IMR-90 (cell line): Measurements from ENCODE around the gene APOH. TPM values are rescaled to one million over a fixed set of nuclear protein-coding genes. Genes with fewer than 3 reads are reported as not detected.

Source experiments
- ATAC-seq: fragments of 200-7000 bp; cut with Tn5 transposase; 2 replicates; pipeline ENCODE4 v1.9.1; 2020; ENCODE audit warnings: low read depth, mild to moderate bottlenecking, moderate library complexity
- BruUV-seq: library from RNA; stranded (reverse); fragments of 400-500 nt; replicated peaks from 2 replicates; lab custom pipeline; 2021; lab: Mats Ljungman, UMichigan
- CTCF ChIA-PET: fragments of 300-600 bp; formaldehyde crosslinking; extraction: SDS; loops from one replicate; lab custom pipeline; 2021; ENCODE audit warnings: antibody characterized with exemption; lab: Yijun Ruan, JAX
- POLR2A ChIA-PET: fragments of 300-600 bp; sonication (Branson Sonifier 250); formaldehyde crosslinking; loops from one replicate; lab custom pipeline; 2022; ENCODE audit warnings: antibody characterized with exemption; ENCODE audit not compliant: unreplicated experiment; lab: Charles Lee
- DNase-seq: peaks from one replicate; pipeline ENCODE4 v3.0.0; 2013
- H2AFZ ChIP-seq: replicated peaks from 2 replicates; pipeline ENCODE3; 2013; ENCODE audit warnings: low read length, mild to moderate bottlenecking; ENCODE audit not compliant: poor library complexity
- H2AK5ac ChIP-seq: 2 replicates; pipeline ENCODE4 v1.6.1; 2013; ENCODE audit warnings: low read depth, low read length, inconsistent platforms
- H2AK9ac ChIP-seq: replicated peaks from 2 replicates; pipeline ENCODE3; 2013; ENCODE audit warnings: mild to moderate bottlenecking, low read depth, low read length, moderate library complexity; ENCODE audit not compliant: poor library complexity
- H2BK120ac ChIP-seq: 2 replicates; pipeline ENCODE4 v1.6.1; 2013; ENCODE audit warnings: low read depth, low read length, inconsistent platforms
- H2BK15ac ChIP-seq: 3 replicates; pipeline ENCODE4 v1.6.1; 2013; ENCODE audit warnings: low read depth, low read length, inconsistent platforms
- H2BK20ac ChIP-seq: 2 replicates; pipeline ENCODE4 v1.6.1; 2013; ENCODE audit warnings: low read depth, mild to moderate bottlenecking, inconsistent platforms, low read length, moderate library complexity
- H2BK5ac ChIP-seq: 2 replicates; pipeline ENCODE4 v1.6.1; 2013; ENCODE audit warnings: mild to moderate bottlenecking, low read depth, low read length, inconsistent platforms; ENCODE audit not compliant: poor library complexity, severe bottlenecking
- H3K14ac ChIP-seq: replicated peaks from 2 replicates; pipeline ENCODE4 v1.6.1; 2013; ENCODE audit warnings: low read depth, low read length, inconsistent platforms
- H3K18ac ChIP-seq: 2 replicates; pipeline ENCODE4 v1.6.1; 2013; ENCODE audit warnings: low read depth, low read length, control low read depth
- H3K23ac ChIP-seq: 2 replicates; pipeline ENCODE4 v1.6.1; 2013; ENCODE audit warnings: low read depth, low read length, inconsistent platforms
- H3K27ac ChIP-seq: 2 replicates; pipeline ENCODE4 v1.5.1; 2013; ENCODE audit warnings: mild to moderate bottlenecking, control low read depth, low read length; ENCODE audit not compliant: insufficient read depth
- H3K27me3 ChIP-seq: 2 replicates; pipeline ENCODE4 v1.6.1; 2013; ENCODE audit warnings: low read length; ENCODE audit not compliant: control insufficient read depth, insufficient read depth
- H3K36me3 ChIP-seq: 2 replicates; pipeline ENCODE4 v1.6.1; 2013; ENCODE audit warnings: low read length, mixed read lengths; ENCODE audit not compliant: control insufficient read depth, insufficient read depth
- H3K4ac ChIP-seq: 2 replicates; pipeline ENCODE4 v1.6.1; 2013; ENCODE audit warnings: low read depth, low read length, inconsistent platforms
- H3K4me1 ChIP-seq: 2 replicates; pipeline ENCODE4 v1.6.1; 2013; ENCODE audit warnings: low read length, mixed read lengths; ENCODE audit not compliant: control insufficient read depth, insufficient read depth
- H3K4me2 ChIP-seq: 2 replicates; pipeline ENCODE4 v1.6.1; 2013; ENCODE audit warnings: low read depth, mild to moderate bottlenecking, control low read depth, low read length, moderate library complexity
- H3K4me3 ChIP-seq: 2 replicates; pipeline ENCODE4 v1.5.1; 2013; ENCODE audit warnings: low read depth, mild to moderate bottlenecking, control low read depth, low read length, moderate library complexity; ENCODE audit not compliant: insufficient read depth
- H3K56ac ChIP-seq: 2 replicates; pipeline ENCODE4 v1.6.1; 2013; ENCODE audit warnings: low read length, inconsistent platforms; ENCODE audit not compliant: insufficient read depth; ENCODE audit errors: extremely low read depth
- H3K79me1 ChIP-seq, 2 experiments: 2 replicates each; pipeline ENCODE4 v1.6.1; 2013; ENCODE audit warnings: low read length in 2 of 2, inconsistent platforms in 1 of 2, low read depth in 1 of 2
- H3K9ac ChIP-seq: 2 replicates; pipeline ENCODE4 v1.6.1; 2013; ENCODE audit warnings: low read depth, low read length, control low read depth
- H3K9me1 ChIP-seq: 2 replicates; pipeline ENCODE4 v1.6.1; 2013; ENCODE audit warnings: low read length, inconsistent platforms; ENCODE audit not compliant: insufficient read depth
- H3K9me3 ChIP-seq: 2 replicates; pipeline ENCODE4 v1.6.1; 2013; ENCODE audit warnings: low read length; ENCODE audit not compliant: control insufficient read depth, insufficient read depth
- H4K20me1 ChIP-seq: 2 replicates; pipeline ENCODE4 v1.6.1; 2013; ENCODE audit warnings: low read length, inconsistent platforms; ENCODE audit not compliant: insufficient read depth
- H4K5ac ChIP-seq: 2 replicates; pipeline ENCODE4 v1.6.1; 2013; ENCODE audit warnings: mild to moderate bottlenecking, low read depth, low read length, control low read depth
- H4K8ac ChIP-seq, 2 experiments: 2 replicates each; pipeline ENCODE4 v1.6.1; 2013; ENCODE audit warnings: low read depth in 2 of 2, low read length in 2 of 2, control low read depth in 1 of 2, inconsistent platforms in 1 of 2
- H4K91ac ChIP-seq: 2 replicates; pipeline ENCODE4 v1.6.1; 2013; ENCODE audit warnings: low read depth, low read length, inconsistent platforms; ENCODE audit not compliant: insufficient read depth
- CEBPB ChIP-seq: IDR thresholded peaks from 2 replicates; pipeline ENCODE4 v1.6.1; 2012; ENCODE audit warnings: low read depth, low read length, improper control_type of control experiment
- CTCF ChIP-seq: conservative IDR thresholded peaks from 2 replicates; pipeline ENCODE4 v1.5.1; 2012; ENCODE audit warnings: mild to moderate bottlenecking, low read depth, low read length, improper control_type of control experiment
- ELK1 ChIP-seq: fragments of 150-350 bp; IDR thresholded peaks from 2 replicates; pipeline ENCODE4 v1.6.1; 2016; ENCODE audit warnings: low read depth, mild to moderate bottlenecking, low read length, moderate library complexity, borderline replicate concordance
- FOS ChIP-seq: fragments of 150-350 bp; IDR thresholded peaks from 2 replicates; pipeline ENCODE4 v1.6.1; 2016; ENCODE audit warnings: low read depth, low read length
- MAFK ChIP-seq: IDR thresholded peaks from 2 replicates; pipeline ENCODE4 v1.6.1; 2012; ENCODE audit warnings: low read depth, low read length, improper control_type of control experiment
- MAZ ChIP-seq: IDR thresholded peaks from 2 replicates; pipeline ENCODE4 v1.6.1; 2012; ENCODE audit warnings: low read depth, mild to moderate bottlenecking, low read length, improper control_type of control experiment, moderate library complexity, borderline replicate concordance
- MXI1 ChIP-seq: IDR thresholded peaks from 2 replicates; pipeline ENCODE4 v1.6.1; 2012; ENCODE audit warnings: low read depth, mild to moderate bottlenecking, low read length, moderate library complexity, borderline replicate concordance
- RCOR1 ChIP-seq: IDR thresholded peaks from 2 replicates; pipeline ENCODE4 v1.6.1; 2012; ENCODE audit warnings: mild to moderate bottlenecking, low read length, improper control_type of control experiment; ENCODE audit not compliant: insufficient replicate concordance
- WGBS, 2 experiments: methylation state at CpG; one replicate each; pipeline versions ENCODE4 v1.1.5 to v1.1.7; 2013; ENCODE audit warnings: missing lambda C conversion rate in 2 of 2; ENCODE audit not compliant: insufficient read length in 1 of 2; ENCODE audit errors: extremely low coverage in 2 of 2; 5-methylcytosine and 5-hydroxymethylcytosine counted together
- dilution Hi-C: fragments of 300-500 bp; cut with HindIII; formaldehyde crosslinking; loops from one replicate; pipeline ENCODE4 v1.14.3; 2018; ENCODE audit warnings: low sequenced_read_pairs; ENCODE audit not compliant: unreplicated experiment
- in situ Hi-C: fragments of 300-500 bp; cut with MboI; formaldehyde crosslinking; loops from 3 replicates; pipeline ENCODE4 v1.14.3; 2019; ENCODE audit warnings: low sequenced_read_pairs, inconsistent platforms, mixed read lengths
- intact Hi-C: fragments of 100-400 bp; cut with micrococcal nuclease; formaldehyde crosslinking; loops from 2 replicates; pipeline ENCODE4 v1.10.0; 2022
- polyA plus RNA-seq, 3 experiments: library from polyadenylated mRNA; depleted of rRNA; stranded (reverse); fragments of >200 nt; gene quantifications; 2 replicates each; pipeline ENCODE4 v1.2.3, GENCODE V29; 2012; ENCODE audit warnings: low replicate concordance in 1 of 3
- total RNA-seq: library from RNA; depleted of rRNA; stranded (reverse); fragments of >200 nt; gene quantifications from 2 replicates; pipeline ENCODE4 v1.2.3, GENCODE V29; 2012

The APOH gene
- total and polyA plus RNA-seq, 2 of the 4 experiments (the other 2 are of a cell fraction) = not detected

DNA sequence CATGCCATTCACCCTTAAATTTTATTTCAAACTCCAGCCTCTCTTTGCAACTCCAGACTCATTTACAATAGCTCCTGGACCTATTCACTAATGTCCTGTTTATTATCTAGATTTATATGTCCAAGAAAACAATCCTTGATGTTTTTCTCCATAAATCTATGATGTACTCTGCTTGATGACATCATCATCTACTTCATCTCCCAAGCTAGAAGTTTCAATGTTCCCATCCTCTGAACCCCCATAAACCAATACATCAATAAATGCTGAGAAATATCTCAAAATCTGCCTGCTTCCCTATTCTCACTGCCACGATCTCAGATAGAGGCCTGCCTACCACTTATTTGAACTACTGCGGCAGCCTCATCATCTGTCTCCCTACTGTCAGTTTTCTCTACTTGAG, 41.5 kb downstream of the APOH start:
- BruUV-seq = no TSS peak

More for the DNA sequence above, 41.5 kb downstream of the APOH start:
- Histone ChIP-seq H3K4me3 (no peak overlapping the region), H3K9me1 (no peaks in the 10 kb centered on the region), H2AFZ (no peak overlapping the region), H2BK5ac (no peak overlapping the region), H4K91ac (no peak overlapping the region), H3K9me3 (no peaks in the 10 kb centered on the region), H2AK5ac (no peak overlapping the region), H3K14ac (no peak overlapping the region), H2BK20ac (no peak overlapping the region), H4K20me1 (no peaks in the 10 kb centered on the region; the same call in 1 of the 2 replicates), H3K4me2 (no peak overlapping the region), H4K5ac (no peak overlapping the region), H3K79me1 (peaks cover 6 to 33% of the 10 kb centered on the region in 2 experiments), H2BK120ac (no peak overlapping the region), H3K23ac (no peak overlapping the region), H3K4me1 (peaks cover 7% of the 10 kb centered on the region), H3K18ac (no peak overlapping the region), H4K8ac (no peak overlapping the region), H3K27ac (no peak overlapping the region), H3K4ac (no peak overlapping the region), H3K9ac (no peak overlapping the region), H3K56ac (no peak overlapping the region), H2AK9ac (no peak overlapping the region), H3K27me3 (no peaks in the 10 kb centered on the region), H3K36me3 (no peaks in the 10 kb centered on the region), H2BK15ac (no peak overlapping the region)
- no peak for DNase-seq
- 76% methylated on average over 2 of the region's 2 CpGs; no CpG with 5 or more reads in 1 of the 2 experiments for WGBS, 2 experiments
- intact Hi-C loops (no loop called here), in situ Hi-C loops (no loop called here), dilution Hi-C loops (no loop called here)
- ChIA-PET POLR2A (no interaction called here), CTCF (interaction anchor here (0.5 kb wide), 1 partner anchor 328 kb away, joined by 4 read pairs; no protein-coding TSS in a partner anchor)
- ATAC-seq = no peak
- no peak for TF ChIP-seq CTCF
- no peak for TF ChIP-seq MAZ
- TF ChIP-seq MXI1 = no peak
- no peak for TF ChIP-seq ELK1
- TF ChIP-seq MAFK = no peak
- TF ChIP-seq RCOR1 = no peak
- no peak for TF ChIP-seq CEBPB
- no peak for TF ChIP-seq FOS
